WI38 (cell line): ENCODE measurements around the gene PAN3.

Experiments
- H3K4me3 ChIP-seq: 2 replicates; pipeline ENCODE4 v1.5.1; 2011; ENCODE audit warnings: low read depth, mild to moderate bottlenecking, control low read depth, low read length
- CTCF ChIP-seq: IDR thresholded peaks from 2 replicates; pipeline ENCODE4 v1.5.1; 2012; ENCODE audit warnings: low read depth, mild to moderate bottlenecking, control low read depth, low read length

Gene PAN3

GRCh38 chr13:28297341-28297740, 159.0 kb downstream of the PAN3 start:
- H3K4me3 ChIP-seq: no peak overlapping the region
- TF ChIP-seq CTCF: no peak

- H3K4me3 ChIP-seq: no peak overlapping the region
- no peak for TF ChIP-seq CTCF
These were observed 161.6 kb downstream of the PAN3 start for GRCh38 chr13:28299916-28300315.

- H3K4me3 ChIP-seq: no peak overlapping the region
- no peak for TF ChIP-seq CTCF
These were observed 163.5 kb downstream of the PAN3 start for GRCh38 chr13:28301839-28302238.

GRCh38 chr13:28306325-28306724, 168.0 kb downstream of the PAN3 start:
- no peak overlapping the region for H3K4me3 ChIP-seq
- no peak for TF ChIP-seq CTCF

- H3K4me3 ChIP-seq: no peak overlapping the region
- TF ChIP-seq CTCF: peak; percentile 18; the same call in 1 of the 2 replicates
These were observed 175.2 kb downstream of the PAN3 start for GRCh38 chr13:28313579-28313978.

- no peak for TF ChIP-seq CTCF
- H3K4me3 ChIP-seq: no peak overlapping the region
These were observed 176.5 kb downstream of the PAN3 start for GRCh38 chr13:28314879-28315278.

- no peak for TF ChIP-seq CTCF
These were observed 177.8 kb downstream of the PAN3 start for GRCh38 chr13:28316129-28316528.

More at GRCh38 chr13:28316129-28316528, 177.8 kb downstream of the PAN3 start:
- H3K4me3 ChIP-seq: no peak overlapping the region
